Measurements from ENCODE around the gene MYLK. TPM values are rescaled to one million over a fixed set of nuclear protein-coding genes. Genes with fewer than 3 reads are reported as not detected.

MYLK gene
- total and polyA plus RNA-seq, 2 donors (not counting 1 experiment from before 2014, with no cell fraction given), result 0.51 TPM; not detected in 1

- H2AFZ ChIP-seq (ENCODE audit: insufficient read depth, low read depth, low read length, poor library complexity, severe bottlenecking), result no peak overlapping the region
- DNase-seq, result no peak
- no peak for ATAC-seq (ENCODE audit: low read depth)
- no peak overlapping the region for H3K9ac ChIP-seq (ENCODE audit: low read length)
- H3K9me3 Mint-ChIP-seq (ENCODE audit: insufficient read depth), result no peaks in the 10 kb centered on the region
- no peak overlapping the region for H3K27ac ChIP-seq (ENCODE audit: low read length in 2 of 2)
- no peaks in the 10 kb centered on the region for H3K36me3 ChIP-seq (replicated peaks in 1 of 2; ENCODE audit: control extremely low read depth in 1 of 2, control insufficient read depth in 1 of 2, extremely low read depth in 1 of 2, insufficient read depth in 2 of 2, low read length in 1 of 2)
- intact Hi-C loops (cut with micrococcal nuclease), result no loop called here
- no peaks in the 10 kb centered on the region for H3K4me1 ChIP-seq (ENCODE audit: control insufficient read depth in 2 of 2, insufficient read depth in 2 of 2, low read length in 2 of 2)
- peaks cover 23% of the 10 kb centered on the region for H3K27me3 Mint-ChIP-seq
- H3K4me3 ChIP-seq (ENCODE audit: control extremely low read depth in 1 of 5, extremely low read depth in 1 of 5, insufficient read depth in 1 of 5, low read depth in 2 of 5, low read length in 4 of 5), result no peak overlapping the region
- H3K27ac Mint-ChIP-seq, result no peak overlapping the region
- no peaks in the 10 kb centered on the region for H3K79me2 ChIP-seq (ENCODE audit: control insufficient read depth, insufficient read depth, low read length)
- no peaks in the 10 kb centered on the region for H3K9me3 ChIP-seq (ENCODE audit: control extremely low read depth in 1 of 3, control insufficient read depth in 2 of 3, insufficient read depth in 1 of 3, low read length in 2 of 3)
- no peak overlapping the region for H3K4me2 ChIP-seq (replicated peaks; ENCODE audit: low read depth, low read length, poor library complexity, severe bottlenecking)
- no peaks in the 10 kb centered on the region for H4K20me1 ChIP-seq (ENCODE audit: control insufficient read depth, insufficient read depth, low read length, poor library complexity, severe bottlenecking)
- no peak overlapping the region for H3K4me3 Mint-ChIP-seq
- WGBS (ENCODE audit: insufficient coverage), result 80% methylated on average over 1 of the region's 1 CpG
- TF ChIP-seq EZH2 (IDR thresholded peaks at IDR 0.05; ENCODE audit: borderline replicate concordance, insufficient read depth, low read depth, low read length, poor library complexity, severe bottlenecking) (no peak), CTCF (IDR thresholded peaks at IDR 0.05) (no peak)
- no peaks in the 10 kb centered on the region for H3K4me1 Mint-ChIP-seq
- ChIA-PET POLR2A (no interaction called here), CTCF (no interaction called here)
- H3K27me3 ChIP-seq (replicated peaks in 1 of 4; ENCODE audit: control extremely low read depth in 1 of 4, control insufficient read depth in 3 of 4, insufficient read depth in 4 of 4, low read length in 3 of 4), result no peaks in the 10 kb centered on the region
These were observed 64.2 kb downstream of the MYLK start for GRCh38 chr3:123819949-123820348.

- no peak for DNase-seq
- POLR2A ChIA-PET, result no interaction called here
- Histone ChIP-seq H3K36me3 (replicated peaks in 1 of 2; ENCODE audit: control extremely low read depth in 1 of 2, control insufficient read depth in 1 of 2, extremely low read depth in 1 of 2, insufficient read depth in 2 of 2, low read length in 1 of 2) (no peaks in the 10 kb centered on the region), H4K20me1 (ENCODE audit: control insufficient read depth, insufficient read depth, low read length, poor library complexity, severe bottlenecking) (no peaks in the 10 kb centered on the region), H3K9ac (ENCODE audit: low read length) (no peak overlapping the region), H3K4me1 (ENCODE audit: control insufficient read depth in 2 of 2, insufficient read depth in 2 of 2, low read length in 2 of 2) (no peaks in the 10 kb centered on the region), H2AFZ (ENCODE audit: insufficient read depth, low read depth, low read length, poor library complexity, severe bottlenecking) (no peak overlapping the region), H3K79me2 (ENCODE audit: control insufficient read depth, insufficient read depth, low read length) (no peaks in the 10 kb centered on the region), H3K4me3 (ENCODE audit: control extremely low read depth in 1 of 5, extremely low read depth in 1 of 5, insufficient read depth in 1 of 5, low read depth in 2 of 5, low read length in 4 of 5) (no peak overlapping the region), H3K27ac (ENCODE audit: low read length in 2 of 2) (no peak overlapping the region), H3K4me2 (replicated peaks; ENCODE audit: low read depth, low read length, poor library complexity, severe bottlenecking) (no peak overlapping the region), H3K27me3 (replicated peaks in 1 of 4; ENCODE audit: control extremely low read depth in 1 of 4, control insufficient read depth in 3 of 4, insufficient read depth in 4 of 4, low read length in 3 of 4) (no peaks in the 10 kb centered on the region), H3K9me3 (ENCODE audit: control extremely low read depth in 1 of 3, control insufficient read depth in 2 of 3, insufficient read depth in 1 of 3, low read length in 2 of 3) (no peaks in the 10 kb centered on the region)
- H3K27ac Mint-ChIP-seq, result no peak overlapping the region
- TF ChIP-seq EZH2 (IDR thresholded peaks at IDR 0.05; ENCODE audit: borderline replicate concordance, insufficient read depth, low read depth, low read length, poor library complexity, severe bottlenecking) (no peak), CTCF (IDR thresholded peaks at IDR 0.05) (no peak)
- peaks cover 21% of the 10 kb centered on the region for H3K27me3 Mint-ChIP-seq
- WGBS (ENCODE audit: insufficient coverage), result 100% methylated on average over 1 of the region's 2 CpGs
- CTCF ChIA-PET, result no interaction called here
- intact Hi-C loops (cut with micrococcal nuclease), result no loop called here
- no peaks in the 10 kb centered on the region for H3K4me1 Mint-ChIP-seq
- H3K4me3 Mint-ChIP-seq, result no peak overlapping the region
- no peaks in the 10 kb centered on the region for H3K9me3 Mint-ChIP-seq (ENCODE audit: insufficient read depth)
- no peak for ATAC-seq (ENCODE audit: low read depth)
These were observed 65.2 kb downstream of the MYLK start for GRCh38 chr3:123818921-123819429.

Data from B cell (primary cell).